ENCODE results near the gene SLC44A3.
A peak's percentile ranks its signal among the peaks of the same experiment; 100 is the strongest.

SLC44A3 gene

GRCh38 chr1:94807742-94808491, 12.2 kb upstream of the SLC44A3 start:
- Histone ChIP-seq H3K27ac (ENCODE audit: extremely low read depth, low read depth, low read length) (no peak overlapping the region), H3K9me3 (ENCODE audit: control insufficient read depth, insufficient read depth, low read depth, low read length) (no peaks in the 10 kb centered on the region), H3K4me3 (ENCODE audit: low read depth, low read length) (no peak overlapping the region), H3K36me3 (ENCODE audit: control insufficient read depth in 2 of 2, insufficient read depth in 1 of 2, low read length in 2 of 2) (no peaks in the 10 kb centered on the region), H3K4me1 (ENCODE audit: control insufficient read depth, insufficient read depth, low read length) (peaks cover 3% of the 10 kb centered on the region)
- POLR2A ChIA-PET: no interaction called here
- TF ChIP-seq ZNF175 (tag by site-specific recombination; IDR thresholded peaks at IDR 0.05): no peak
- no peak for TF ChIP-seq ZNF776 (tag by site-specific recombination; IDR thresholded peaks at IDR 0.05; ENCODE audit: borderline replicate concordance)
- no peak for TF ChIP-seq ZNF394 (tag by site-specific recombination; IDR thresholded peaks at IDR 0.05; ENCODE audit: borderline replicate concordance)
- no peak for TF ChIP-seq BCL11A (tag by site-specific recombination; IDR thresholded peaks at IDR 0.05; ENCODE audit: low read depth)
- TF ChIP-seq ZBTB10 (tag by site-specific recombination; IDR thresholded peaks at IDR 0.05): no peak
- TF ChIP-seq ZNF664 (tag by site-specific recombination; IDR thresholded peaks at IDR 0.05): no peak
- TF ChIP-seq ZFP69B (tag by site-specific recombination; IDR thresholded peaks at IDR 0.05): 0 out of 2 replicates have a peak, but pooled peaks have one; percentile 32
- peak; percentile 44; the same call in 1 of the 2 replicates for TF ChIP-seq OSR2 (tag by site-specific recombination; IDR thresholded peaks at IDR 0.05)
- TF ChIP-seq YY1 (tag by site-specific recombination; IDR thresholded peaks at IDR 0.05): no peak
- TF ChIP-seq ZNF692 (tag by site-specific recombination; IDR thresholded peaks at IDR 0.05): peak; percentile 67; the same call in 1 of the 2 replicates
- TF ChIP-seq HOXD13 (CRISPR knock-in tag; IDR thresholded peaks at IDR 0.05; ENCODE audit: borderline replicate concordance): no peak
- no peak for TF ChIP-seq ZNF211 (tag by site-specific recombination; IDR thresholded peaks at IDR 0.05; ENCODE audit: low read depth)
- TF ChIP-seq RBAK (tag by site-specific recombination; IDR thresholded peaks at IDR 0.05): no peak
- no peak for TF ChIP-seq ZNF184 (tag by site-specific recombination; IDR thresholded peaks at IDR 0.05)
- no peak for TF ChIP-seq SETDB1 (IDR thresholded peaks at IDR 0.05; ENCODE audit: insufficient read length, low read length)
- TF ChIP-seq ELK4 (IDR thresholded peaks at IDR 0.05; ENCODE audit: borderline replicate concordance, low read depth, low read length): no peak
- no peak for TF ChIP-seq ZBTB17 (tag by site-specific recombination; IDR thresholded peaks at IDR 0.05)
- peak; percentile 87 for TF ChIP-seq PRDM6 (tag by site-specific recombination; IDR thresholded peaks at IDR 0.05)
- TF ChIP-seq ZNF76 (tag by site-specific recombination; IDR thresholded peaks at IDR 0.05; ENCODE audit: borderline replicate concordance, low read depth): no peak
- TF ChIP-seq ZNF24 (tag by site-specific recombination; IDR thresholded peaks at IDR 0.05): no peak
- peak; percentile 80 for TF ChIP-seq FEZF1 (tag by site-specific recombination; IDR thresholded peaks at IDR 0.05)
- no peak for TF ChIP-seq INSM2 (tag by site-specific recombination; IDR thresholded peaks at IDR 0.05)
- TF ChIP-seq ZNF157 (tag by site-specific recombination; IDR thresholded peaks at IDR 0.05): no peak
- TF ChIP-seq ZNF513 (tag by site-specific recombination; IDR thresholded peaks at IDR 0.05): no peak
- TF ChIP-seq ZNF629 (tag by site-specific recombination; IDR thresholded peaks at IDR 0.05): no peak
- no peak for TF ChIP-seq IKZF3 (tag by site-specific recombination; IDR thresholded peaks at IDR 0.05)
- CTCF ChIA-PET: interaction anchor here (0.6 to 5.3 kb wide), 9 partner anchors 12 to 444 kb away, joined by 3 to 43 read pairs (median 9); no protein-coding TSS in a partner anchor
